ENCODE measurements around the gene FAM180B.

GRCh38 chr11:47607380-47607779 is 20.9 kb downstream of the FAM180B start:
- no peak for TF ChIP-seq CTCF (conservative IDR thresholded peaks at IDR 0.05 in 1 of 2, IDR thresholded peaks at IDR 0.05 in 1 of 2; ENCODE audit: extremely low read depth in 1 of 2, insufficient read depth in 1 of 2, low read depth in 1 of 2, low read length in 2 of 2)
- no peak for TF ChIP-seq EZH2 (IDR thresholded peaks at IDR 0.05; ENCODE audit: borderline replicate concordance, low read length)

Measured in mammary epithelial cell (primary cell).